Astrocyte (in vitro differentiated cells and primary cell): Measurements from ENCODE around the gene EXOSC10. TPM values are rescaled to one million over a fixed set of nuclear protein-coding genes. Genes with fewer than 3 reads are reported as not detected.

Experiments
- DNase-seq: peaks from one replicate; pipeline ENCODE4 v3.0.0-alpha.2; 2010; ENCODE audit warnings: low read depth
- FAIRE-seq: peaks from 2 replicates; lab custom pipeline; 2011; peaks lifted over from hg19 to GRCh38; lab: Jason Lieb, UNC
- H2AFZ ChIP-seq: 2 replicates; pipeline ENCODE4 v1.6.0; 2012; ENCODE audit warnings: low read depth, low read length, inconsistent platforms
- H3K27ac ChIP-seq: 2 replicates; pipeline ENCODE4 v1.5.1; 2011; ENCODE audit warnings: low read depth, low read length, inconsistent platforms
- H3K27me3 ChIP-seq: 2 replicates; pipeline ENCODE4 v1.6.0; 2011; ENCODE audit warnings: low read length, inconsistent platforms; ENCODE audit not compliant: insufficient read depth
- H3K36me3 ChIP-seq: 2 replicates; pipeline ENCODE4 v1.5.1; 2011; ENCODE audit warnings: low read length, inconsistent platforms; ENCODE audit not compliant: insufficient read depth
- H3K4me1 ChIP-seq: 2 replicates; pipeline ENCODE4 v1.5.1; 2011; ENCODE audit warnings: low read length, inconsistent platforms; ENCODE audit not compliant: insufficient read depth
- H3K4me2 ChIP-seq: 2 replicates; pipeline ENCODE4 v1.6.0; 2012; ENCODE audit warnings: low read length, inconsistent platforms
- H3K4me3 ChIP-seq: 2 replicates; pipeline ENCODE4 v1.5.1; 2011; ENCODE audit warnings: low read depth, mild to moderate bottlenecking, low read length, inconsistent platforms; ENCODE audit not compliant: insufficient read depth
- H3K79me2 ChIP-seq: 2 replicates; pipeline ENCODE4 v1.6.0; 2012; ENCODE audit warnings: mild to moderate bottlenecking, low read length, inconsistent platforms; ENCODE audit not compliant: insufficient read depth
- H3K9ac ChIP-seq: 2 replicates; pipeline ENCODE4 v1.6.0; 2012; ENCODE audit warnings: mild to moderate bottlenecking, low read length, inconsistent platforms
- H3K9me3 ChIP-seq: 2 replicates; pipeline ENCODE4 v1.5.1; 2012; ENCODE audit warnings: low read depth, mild to moderate bottlenecking, low read length, inconsistent platforms; ENCODE audit not compliant: insufficient read depth
- H4K20me1 ChIP-seq: 2 replicates; pipeline ENCODE4 v1.6.0; 2012; ENCODE audit warnings: low read length, inconsistent platforms; ENCODE audit not compliant: insufficient read depth
- H3K27ac Mint-ChIP-seq: one replicate; pipeline ENCODE4 v1.8.0; 2021; ENCODE audit warnings: mild to moderate bottlenecking, mixed read lengths; ENCODE audit not compliant: unreplicated experiment
- H3K27me3 Mint-ChIP-seq: one replicate; pipeline ENCODE4 v1.8.0; 2021; ENCODE audit warnings: low read depth, mixed read lengths; ENCODE audit not compliant: unreplicated experiment
- H3K36me3 Mint-ChIP-seq: one replicate; pipeline ENCODE4 v1.8.0; 2021; ENCODE audit warnings: low read depth, mixed read lengths; ENCODE audit not compliant: unreplicated experiment
- H3K4me1 Mint-ChIP-seq: one replicate; pipeline ENCODE4 v1.8.0; 2021; ENCODE audit warnings: low read depth, mixed read lengths; ENCODE audit not compliant: unreplicated experiment
- H3K4me3 Mint-ChIP-seq: one replicate; pipeline ENCODE4 v1.8.0; 2021; ENCODE audit warnings: mild to moderate bottlenecking, moderate library complexity, mixed read lengths; ENCODE audit not compliant: unreplicated experiment
- H3K9me3 Mint-ChIP-seq: one replicate; pipeline ENCODE4 v1.8.0; 2021; ENCODE audit warnings: mild to moderate bottlenecking, mixed read lengths; ENCODE audit not compliant: unreplicated experiment
- EZH2 ChIP-seq: IDR thresholded peaks from 2 replicates; pipeline ENCODE4 v1.6.1; 2012; ENCODE audit warnings: mild to moderate bottlenecking, low read length, inconsistent platforms; ENCODE audit not compliant: insufficient read depth
- total RNA-seq: library from RNA; stranded (reverse); gene quantifications from 2 replicates; pipeline ENCODE4 v1.2.1, GENCODE V29; 2021
- TF ChIP-seq, protein P1 (sequence below): IDR thresholded peaks from 2 replicates; pipeline ENCODE4 v1.5.1; 2011; ENCODE audit warnings: low read depth, mild to moderate bottlenecking, inconsistent platforms, low read length, moderate library complexity; ENCODE audit not compliant: insufficient read depth

The EXOSC10 gene
- total RNA-seq, 1 donor from 2014 or later, result 56.8 TPM

DNA sequence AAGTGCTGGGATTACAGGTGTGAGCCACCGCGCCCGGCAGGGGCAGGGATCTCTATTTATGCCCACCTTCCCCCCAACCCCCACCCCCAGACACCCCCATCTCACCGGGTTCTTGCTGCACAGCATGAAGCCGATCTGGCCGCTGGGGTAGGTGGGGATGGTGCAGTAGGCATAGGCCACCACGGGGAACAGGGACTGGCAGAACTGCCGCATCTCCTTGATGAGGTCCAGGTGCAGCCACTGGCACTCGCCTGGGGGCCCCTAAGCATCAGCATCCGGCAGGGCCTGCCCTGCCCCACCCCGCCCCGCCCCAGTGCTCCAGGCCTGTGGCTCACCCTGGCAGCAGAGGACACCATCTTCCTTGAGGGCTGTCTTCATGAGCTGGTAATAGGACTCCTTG, 44.0 kb downstream of the EXOSC10 start:
- Histone ChIP-seq H4K20me1 (peaks cover 50% of the 10 kb centered on the region), H3K79me2 (peaks cover 26% of the 10 kb centered on the region), H3K9me3 (no peaks in the 10 kb centered on the region), H3K27me3 (no peaks in the 10 kb centered on the region), H2AFZ (no peak overlapping the region), H3K4me1 (peaks cover 9% of the 10 kb centered on the region), H3K9ac (no peak overlapping the region), H3K4me3 (no peak overlapping the region), H3K4me2 (no peak overlapping the region), H3K36me3 (peaks cover 10% of the 10 kb centered on the region), H3K27ac (no peak overlapping the region)
- H3K4me3 Mint-ChIP-seq, result no peak overlapping the region
- FAIRE-seq, result no peak
- no peak overlapping the region for H3K27ac Mint-ChIP-seq
- TF ChIP-seq EZH2, result no peak
- TF ChIP-seq, protein P1, sequence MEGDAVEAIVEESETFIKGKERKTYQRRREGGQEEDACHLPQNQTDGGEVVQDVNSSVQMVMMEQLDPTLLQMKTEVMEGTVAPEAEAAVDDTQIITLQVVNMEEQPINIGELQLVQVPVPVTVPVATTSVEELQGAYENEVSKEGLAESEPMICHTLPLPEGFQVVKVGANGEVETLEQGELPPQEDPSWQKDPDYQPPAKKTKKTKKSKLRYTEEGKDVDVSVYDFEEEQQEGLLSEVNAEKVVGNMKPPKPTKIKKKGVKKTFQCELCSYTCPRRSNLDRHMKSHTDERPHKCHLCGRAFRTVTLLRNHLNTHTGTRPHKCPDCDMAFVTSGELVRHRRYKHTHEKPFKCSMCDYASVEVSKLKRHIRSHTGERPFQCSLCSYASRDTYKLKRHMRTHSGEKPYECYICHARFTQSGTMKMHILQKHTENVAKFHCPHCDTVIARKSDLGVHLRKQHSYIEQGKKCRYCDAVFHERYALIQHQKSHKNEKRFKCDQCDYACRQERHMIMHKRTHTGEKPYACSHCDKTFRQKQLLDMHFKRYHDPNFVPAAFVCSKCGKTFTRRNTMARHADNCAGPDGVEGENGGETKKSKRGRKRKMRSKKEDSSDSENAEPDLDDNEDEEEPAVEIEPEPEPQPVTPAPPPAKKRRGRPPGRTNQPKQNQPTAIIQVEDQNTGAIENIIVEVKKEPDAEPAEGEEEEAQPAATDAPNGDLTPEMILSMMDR, result no peak
- H3K4me1 Mint-ChIP-seq, result peaks cover 7% of the 10 kb centered on the region
- H3K9me3 Mint-ChIP-seq, result no peaks in the 10 kb centered on the region
- DNase-seq, result no peak
- H3K27me3 Mint-ChIP-seq, result no peaks in the 10 kb centered on the region
- H3K36me3 Mint-ChIP-seq, result peaks cover 6% of the 10 kb centered on the region

DNA sequence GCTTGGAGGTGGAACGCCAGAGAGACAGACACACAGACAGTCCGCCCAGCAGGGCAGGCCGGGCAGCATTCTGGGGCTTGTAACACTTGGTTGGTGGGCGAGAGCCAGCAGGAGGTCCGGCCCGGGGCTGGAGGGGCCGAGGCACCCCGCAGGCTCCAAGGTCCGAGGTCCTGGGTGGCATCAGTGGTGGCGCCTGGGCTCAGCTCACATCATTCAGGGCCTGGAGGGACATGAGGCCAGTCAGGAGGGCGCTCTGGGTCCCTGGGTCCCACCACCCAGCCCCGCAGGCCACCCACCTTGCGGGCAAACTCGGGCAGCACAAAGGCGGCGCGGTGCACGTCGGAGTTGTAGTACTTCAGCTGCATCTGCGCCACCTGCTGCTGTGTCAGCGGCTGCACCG, 45.0 kb downstream of the EXOSC10 start:
- Histone ChIP-seq H3K9ac (no peak overlapping the region), H3K27me3 (no peaks in the 10 kb centered on the region), H4K20me1 (peaks cover 50% of the 10 kb centered on the region), H3K27ac (no peak overlapping the region), H3K4me1 (peaks cover 7% of the 10 kb centered on the region), H3K4me2 (no peak overlapping the region), H2AFZ (no peak overlapping the region), H3K9me3 (no peaks in the 10 kb centered on the region), H3K79me2 (peaks cover 25% of the 10 kb centered on the region), H3K4me3 (no peak overlapping the region), H3K36me3 (peaks cover 10% of the 10 kb centered on the region)
- no peak overlapping the region for H3K4me3 Mint-ChIP-seq
- H3K27ac Mint-ChIP-seq, result no peak overlapping the region
- H3K27me3 Mint-ChIP-seq, result no peaks in the 10 kb centered on the region
- H3K4me1 Mint-ChIP-seq, result peaks cover 5% of the 10 kb centered on the region
- no peak for FAIRE-seq
- no peak for TF ChIP-seq EZH2
- TF ChIP-seq, protein P1, result no peak
- no peaks in the 10 kb centered on the region for H3K9me3 Mint-ChIP-seq
- DNase-seq, result no peak
- peaks cover 6% of the 10 kb centered on the region for H3K36me3 Mint-ChIP-seq

DNA sequence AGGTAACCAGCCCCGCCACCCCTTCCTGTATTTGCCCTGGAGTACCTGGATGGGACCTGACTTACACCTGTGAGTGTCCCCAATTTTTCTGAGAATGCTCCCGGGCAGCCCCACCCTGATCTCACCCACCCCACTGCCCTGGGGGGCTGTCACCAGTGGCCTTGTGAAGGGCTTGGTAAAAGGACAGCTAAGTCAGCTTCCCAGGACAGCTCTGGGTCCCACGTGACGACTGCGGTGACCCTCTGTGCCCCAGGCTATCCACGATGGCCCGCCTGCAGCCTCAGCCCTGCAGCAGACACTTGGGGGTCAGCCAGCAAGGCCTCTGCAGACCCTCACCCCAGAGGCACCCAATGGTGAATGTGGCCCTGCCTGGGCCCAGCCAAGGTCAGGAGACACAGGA, 45.5 kb downstream of the EXOSC10 start:
- Histone ChIP-seq H3K27me3 (no peaks in the 10 kb centered on the region), H3K36me3 (peaks cover 10% of the 10 kb centered on the region), H2AFZ (no peak overlapping the region), H3K9me3 (no peaks in the 10 kb centered on the region), H3K27ac (no peak overlapping the region), H3K4me1 (peaks cover 7% of the 10 kb centered on the region), H3K79me2 (peaks cover 20% of the 10 kb centered on the region), H3K9ac (no peak overlapping the region), H3K4me2 (no peak overlapping the region), H3K4me3 (no peak overlapping the region), H4K20me1 (peaks cover 50% of the 10 kb centered on the region)
- no peaks in the 10 kb centered on the region for H3K27me3 Mint-ChIP-seq
- H3K4me1 Mint-ChIP-seq, result peaks cover 5% of the 10 kb centered on the region
- DNase-seq (no peak), FAIRE-seq (no peak)
- no peaks in the 10 kb centered on the region for H3K9me3 Mint-ChIP-seq
- no peak overlapping the region for H3K27ac Mint-ChIP-seq
- no peak overlapping the region for H3K4me3 Mint-ChIP-seq
- peaks cover 6% of the 10 kb centered on the region for H3K36me3 Mint-ChIP-seq
- no peak for TF ChIP-seq EZH2
- TF ChIP-seq, protein P1, result no peak
